Stimulated activated CD4-positive, alpha-beta T cell treated with anti-CD3 and anti-CD28 coated beads, Interleukin-1b, Interleukin-23, amount 100 ng/mL, for 48 hours (primary cell): Measurements from ENCODE around the gene SMARCB1.
A peak's percentile ranks its signal among the peaks of the same experiment; 100 is the strongest.

ENCODE experiments used
- DNase-seq: peaks from one replicate; pipeline ENCODE4 v3.0.0-alpha.2; 2020

Gene SMARCB1

DNA sequence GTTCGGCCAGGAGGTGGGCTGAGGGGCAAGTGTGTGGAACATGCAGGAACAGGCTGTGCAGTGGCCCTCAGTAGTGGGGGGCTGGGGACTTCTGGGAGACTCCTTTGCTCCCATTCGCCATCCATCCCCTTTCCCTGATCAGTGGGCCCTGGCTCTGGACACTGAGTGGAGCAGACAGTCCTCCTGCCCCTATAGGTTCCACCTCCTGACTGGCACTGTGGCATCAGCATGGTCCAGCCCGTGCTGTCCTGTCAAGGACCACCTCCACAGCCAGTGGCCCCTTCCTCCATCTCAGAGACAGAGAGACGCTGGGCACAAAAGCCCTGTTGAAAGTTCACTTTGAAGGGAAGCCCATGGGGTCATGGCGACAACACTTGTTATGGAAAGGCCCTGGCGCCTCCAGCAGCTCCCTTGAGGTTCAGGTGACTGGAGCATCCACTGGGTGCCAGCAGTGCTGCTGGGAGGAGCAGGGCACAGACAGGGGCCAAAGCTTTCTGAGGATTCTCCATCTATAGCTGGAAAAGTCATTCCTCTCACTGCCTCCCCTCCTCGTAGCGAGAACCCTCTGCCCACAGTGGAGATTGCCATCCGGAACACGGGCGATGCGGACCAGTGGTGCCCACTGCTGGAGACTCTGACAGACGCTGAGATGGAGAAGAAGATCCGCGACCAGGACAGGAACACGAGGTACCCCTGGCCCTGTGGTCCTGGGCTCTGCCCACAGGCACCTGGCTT lies 46.4 kb downstream of the SMARCB1 start:
- no peak for DNase-seq

GRCh38 chr22:23833911-23834317 lies 47.1 kb downstream of the SMARCB1 start:
- DNase-seq: no peak

- DNase-seq: no peak
These were observed 47.6 kb downstream of the SMARCB1 start for GRCh38 chr22:23834406-23834792.

DNA sequence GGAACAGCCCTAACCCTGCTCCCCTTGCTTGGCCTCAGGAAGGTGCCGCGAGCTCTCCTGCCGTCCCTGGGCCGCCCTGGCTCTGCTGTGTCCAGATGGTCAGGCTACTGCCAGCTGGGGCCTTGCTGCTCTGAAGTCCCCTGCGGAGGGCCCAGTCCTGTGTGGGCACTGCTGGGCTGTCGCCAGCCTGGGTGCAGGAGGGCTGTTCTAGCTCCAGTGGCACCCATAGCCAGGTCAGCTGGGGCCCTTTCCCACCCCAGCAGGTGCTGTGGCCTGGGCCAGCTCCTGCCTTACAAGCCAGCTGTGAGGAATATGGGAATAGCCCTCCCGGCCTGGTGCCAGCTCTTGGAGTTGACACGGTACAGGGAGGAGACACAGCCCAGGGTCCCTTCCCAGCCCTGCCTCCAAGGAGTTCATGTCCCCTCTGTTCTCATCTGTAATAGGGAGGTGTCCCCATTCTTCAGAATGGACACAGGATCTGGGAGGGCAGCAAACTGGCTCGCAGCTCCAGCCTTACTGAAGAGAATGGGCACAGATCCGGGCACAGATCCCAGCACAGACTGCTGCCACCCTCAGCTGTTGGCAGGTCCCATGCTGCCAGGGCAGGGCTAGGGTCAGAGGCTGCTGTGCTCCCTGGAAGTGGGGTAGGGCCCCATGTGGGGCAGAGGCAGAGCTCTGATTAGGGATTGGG lies 48.2 kb downstream of the SMARCB1 start:
- DNase-seq: no peak

DNA sequence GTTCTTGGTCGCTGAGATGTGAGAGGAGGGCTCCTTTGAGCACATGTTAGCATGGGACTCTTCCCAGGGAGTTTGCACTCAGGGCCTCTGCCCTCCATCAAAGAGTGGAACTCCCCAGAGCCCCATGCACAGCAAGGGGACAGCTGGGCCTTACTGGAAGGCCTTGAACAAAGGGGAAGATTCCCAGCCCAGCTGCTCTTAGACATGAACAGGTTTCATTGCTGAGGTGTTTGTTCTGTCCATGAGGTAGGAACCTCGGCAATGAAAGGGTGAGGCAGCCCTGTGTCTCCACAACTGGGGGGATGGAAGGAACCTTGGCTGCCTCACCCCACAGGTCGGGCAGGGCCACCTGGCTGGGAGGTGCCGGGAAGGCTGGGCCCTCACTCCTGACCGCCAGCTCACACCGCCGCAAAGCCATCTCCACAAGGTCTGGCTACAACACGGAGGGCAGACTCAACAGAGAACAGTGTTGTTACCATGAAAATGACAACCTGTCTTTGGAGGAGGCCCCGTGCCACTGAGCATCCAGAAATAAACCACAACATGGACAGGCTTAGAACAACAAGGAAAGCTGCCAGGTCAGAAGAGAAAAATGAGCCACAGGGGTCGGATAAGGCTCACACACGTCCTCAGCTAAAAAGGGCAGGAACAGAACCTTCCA lies 48.8 kb downstream of the SMARCB1 start:
- no peak for DNase-seq

DNA sequence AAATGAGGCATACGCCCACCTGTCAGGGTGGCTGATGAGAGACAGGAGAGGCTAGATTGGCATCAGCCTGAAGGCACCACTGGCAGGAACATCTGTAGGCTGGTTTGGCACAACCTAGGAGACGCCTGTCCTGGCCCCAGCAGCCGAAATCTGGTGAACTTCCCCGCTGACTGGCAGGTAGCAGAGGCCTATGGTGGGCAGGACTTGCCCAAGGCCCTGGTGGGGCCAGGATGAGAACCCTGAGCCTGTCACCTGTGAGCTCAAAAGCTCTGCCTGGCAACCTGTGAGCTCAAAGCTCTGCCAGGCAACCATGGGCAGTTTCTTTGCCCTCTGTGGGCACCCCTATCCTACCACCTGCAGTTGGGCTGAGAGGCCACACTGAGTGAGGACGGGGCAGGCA lies 49.5 kb downstream of the SMARCB1 start:
- no peak for DNase-seq

GRCh38 chr22:23836692-23837495 lies 50.1 kb downstream of the SMARCB1 start:
- DNase-seq: no peak

- no peak for DNase-seq
These were observed 50.7 kb downstream of the SMARCB1 start for GRCh38 chr22:23837496-23837859.

DNA sequence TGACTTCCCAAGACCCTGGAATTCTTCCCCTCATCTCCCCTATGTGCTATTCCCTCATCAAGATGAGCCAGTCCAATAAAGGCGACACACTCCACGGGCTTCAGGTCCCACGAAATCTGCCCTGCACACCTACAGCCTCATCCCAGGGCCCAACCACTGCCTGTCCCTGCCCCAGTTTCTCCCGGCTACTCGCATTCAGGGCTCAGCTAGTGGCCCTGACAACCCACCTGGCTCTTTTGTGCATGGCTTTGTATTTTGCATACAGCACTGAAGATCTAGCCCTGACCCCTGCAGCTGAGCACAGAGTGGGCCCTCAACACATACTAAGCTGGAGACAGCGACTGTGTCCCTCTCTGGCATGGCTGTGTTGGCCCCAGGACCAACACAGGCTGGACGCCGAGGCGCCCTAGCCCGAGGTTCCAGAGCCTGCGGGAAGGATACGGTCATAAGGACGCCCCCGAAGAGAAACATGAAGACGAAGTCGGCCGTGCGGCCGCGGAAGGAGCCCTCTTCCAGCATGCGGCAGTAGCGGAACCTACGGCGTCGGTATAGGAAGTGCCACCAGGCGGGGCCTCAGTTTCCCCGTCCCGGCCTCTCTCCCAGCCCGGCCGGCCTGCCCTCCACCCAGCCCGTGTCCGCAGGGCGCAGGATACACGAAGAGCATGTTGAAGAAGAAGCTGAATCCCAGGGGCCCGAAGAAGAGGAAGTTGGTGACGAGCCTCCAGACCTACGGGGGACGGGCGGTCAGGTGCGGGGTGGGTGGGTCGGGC lies 51.3 kb downstream of the SMARCB1 start:
- no peak for DNase-seq

- peak; percentile 97 for DNase-seq
These were observed 52.1 kb downstream of the SMARCB1 start, which contains the start of gene DERL3 for GRCh38 chr22:23838681-23839468. TSS of gene DERL3 (minus strand) at chr22:23839006. CDS start at chr22:23838987, 19 bp downstream.

GRCh38 chr22:23840026-23840425 lies 53.3 kb downstream of the SMARCB1 start:
- DNase-seq: no peak

DNA sequence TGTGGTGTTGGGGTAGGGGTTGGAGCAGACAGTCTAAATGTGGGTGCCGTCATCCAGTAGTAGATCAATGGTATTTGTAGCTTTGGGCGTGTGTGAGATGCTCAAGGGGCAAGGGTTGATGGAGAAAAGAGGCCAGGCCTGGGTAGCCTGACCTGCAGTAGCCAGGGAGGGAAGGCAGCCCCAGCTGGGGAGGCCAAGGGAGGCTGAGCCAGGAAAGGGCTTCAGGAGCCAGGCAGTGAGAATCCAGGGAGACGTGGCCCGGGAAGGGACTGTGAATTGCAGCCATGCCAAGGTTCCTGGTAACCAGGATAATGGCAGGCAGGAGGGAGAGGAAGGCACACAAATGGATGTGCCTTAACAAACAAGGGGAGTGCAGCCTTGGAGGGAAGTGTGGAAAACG lies 54.5 kb downstream of the SMARCB1 start:
- DNase-seq: no peak

- DNase-seq: no peak
These were observed 55.1 kb downstream of the SMARCB1 start for GRCh38 chr22:23841736-23842445.

DNA sequence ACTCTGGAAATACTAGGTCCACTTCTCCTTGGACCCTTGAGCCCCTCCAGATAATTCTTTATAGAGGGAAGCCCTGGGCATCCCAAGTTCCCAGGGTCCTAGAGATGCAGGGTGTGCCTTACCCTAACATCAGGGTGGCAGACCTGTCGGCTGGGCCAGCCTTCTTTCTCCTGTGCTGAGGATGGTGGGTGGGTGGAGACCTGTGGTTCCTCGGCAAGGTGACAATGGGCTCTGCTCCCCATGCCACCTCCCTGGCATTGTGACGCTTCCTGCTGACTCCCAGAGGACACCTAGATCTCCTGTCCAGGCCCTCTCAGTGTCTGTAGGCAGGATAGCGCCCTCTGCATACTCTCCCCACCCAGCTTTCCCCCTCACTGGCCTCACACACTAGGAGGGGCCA lies 55.8 kb downstream of the SMARCB1 start:
- no peak for DNase-seq

GRCh38 chr22:23844739-23845202 lies 58.0 kb downstream of the SMARCB1 start:
- DNase-seq: no peak

GRCh38 chr22:23845265-23846080 lies 58.7 kb downstream of the SMARCB1 start:
- no peak for DNase-seq

DNA sequence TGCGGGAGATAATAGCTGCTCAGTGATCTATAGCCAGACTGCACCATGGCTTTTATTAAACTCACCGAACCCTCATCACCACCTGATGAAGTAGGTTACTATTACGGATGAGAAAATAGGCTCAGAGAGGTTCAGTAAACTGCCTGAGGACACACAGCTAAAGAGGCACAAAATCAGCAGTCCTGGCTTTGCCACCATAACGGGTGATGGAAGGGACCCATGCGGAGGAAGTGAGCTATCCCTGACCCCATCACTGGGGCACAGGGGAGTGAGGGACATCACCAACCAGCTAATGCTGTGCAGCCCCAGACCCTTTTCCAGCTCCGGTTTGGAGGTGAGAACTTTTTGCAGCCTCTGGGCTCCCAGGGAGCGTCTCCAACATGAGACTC lies 59.3 kb downstream of the SMARCB1 start:
- DNase-seq: no peak

DNA sequence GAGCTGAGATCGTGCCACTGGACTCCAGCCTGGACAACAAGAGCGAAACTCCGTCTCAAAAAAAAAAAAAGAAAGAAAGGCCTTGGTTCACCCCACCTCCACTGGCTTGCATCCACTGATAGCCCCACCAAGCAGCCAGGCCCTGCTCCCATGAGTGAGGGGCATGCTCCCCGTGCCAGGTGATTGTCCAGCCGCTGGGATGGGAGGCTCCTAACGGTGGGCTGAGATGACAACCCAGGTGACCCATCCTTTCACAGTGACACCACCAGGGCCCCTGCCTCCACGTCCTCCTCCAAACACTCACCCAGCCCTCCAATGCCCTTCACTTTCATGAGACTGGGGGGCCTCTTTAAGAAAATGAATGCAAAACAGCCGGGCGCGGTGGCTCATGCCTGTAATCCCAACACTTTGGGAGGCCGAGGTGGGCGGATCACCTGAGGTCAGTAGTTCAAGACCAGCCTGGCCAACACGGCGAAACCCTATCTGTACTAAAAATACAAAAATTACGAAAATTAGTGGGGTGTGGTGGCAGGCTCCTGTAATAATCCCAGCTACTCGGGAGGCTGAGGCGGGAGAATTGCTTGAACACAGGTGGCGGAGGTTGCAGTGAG lies 60.6 kb downstream of the SMARCB1 start:
- no peak for DNase-seq
